H9 (cell line): Measurements from ENCODE around the gene AGT. TPM values are rescaled to one million over a fixed set of nuclear protein-coding genes. Genes with fewer than 3 reads are reported as not detected.

Source experiments
- DNase-seq: peaks from one replicate; pipeline ENCODE4 v3.0.0-alpha.2; 2017
- H2AFZ ChIP-seq: one replicate; pipeline ENCODE4 v1.6.1; 2013; ENCODE audit warnings: mild to moderate bottlenecking, low read length, control low read depth, moderate library complexity
- H2AK5ac ChIP-seq: 2 replicates; pipeline ENCODE4 v1.6.1; 2013; ENCODE audit warnings: low read length, control low read depth, mixed read lengths; ENCODE audit not compliant: insufficient read length
- H2BK120ac ChIP-seq: one replicate; pipeline ENCODE4 v1.6.1; 2013; ENCODE audit warnings: low read depth, mild to moderate bottlenecking, low read length, control low read depth, inconsistent platforms; ENCODE audit not compliant: poor library complexity, severe bottlenecking
- H2BK12ac ChIP-seq: 2 replicates; pipeline ENCODE4 v1.6.1; 2013; ENCODE audit warnings: low read length, control low read depth, mixed read lengths, low read depth; ENCODE audit not compliant: insufficient read length
- H2BK15ac ChIP-seq: 2 replicates; pipeline ENCODE4 v1.6.1; 2013; ENCODE audit warnings: low read depth, low read length, control low read depth
- H2BK20ac ChIP-seq: one replicate; pipeline ENCODE4 v1.6.1; 2013; ENCODE audit warnings: low read depth, mild to moderate bottlenecking, low read length, control low read depth, inconsistent platforms; ENCODE audit not compliant: poor library complexity, severe bottlenecking
- H2BK5ac ChIP-seq: 2 replicates; pipeline ENCODE4 v1.6.1; 2013; ENCODE audit warnings: low read length, control low read depth, mixed read lengths; ENCODE audit not compliant: insufficient read length
- H3K14ac ChIP-seq: 2 replicates; pipeline ENCODE4 v1.6.1; 2013; ENCODE audit warnings: low read length, control low read depth; ENCODE audit not compliant: insufficient read depth
- H3K18ac ChIP-seq: 2 replicates; pipeline ENCODE4 v1.6.1; 2013; ENCODE audit warnings: low read depth, mild to moderate bottlenecking, mixed read lengths, low read length, control low read depth; ENCODE audit not compliant: insufficient read length
- H3K23ac ChIP-seq: 2 replicates; pipeline ENCODE4 v1.6.1; 2013; ENCODE audit warnings: low read length, control low read depth, mixed read lengths, low read depth; ENCODE audit not compliant: insufficient read length
- H3K23me2 ChIP-seq: 2 replicates; pipeline ENCODE4 v1.6.1; 2013; ENCODE audit warnings: low read depth, mild to moderate bottlenecking, mixed read lengths, low read length, control low read depth; ENCODE audit not compliant: insufficient read length, poor library complexity, severe bottlenecking
- H3K27ac ChIP-seq: 2 replicates; pipeline ENCODE4 v1.5.1; 2013; ENCODE audit warnings: low read length, control low read depth, mixed read lengths, low read depth; ENCODE audit not compliant: insufficient read length
- H3K27me3 ChIP-seq: 2 replicates; pipeline ENCODE4 v1.6.1; 2013; ENCODE audit warnings: low read length, control low read depth, inconsistent platforms; ENCODE audit not compliant: insufficient read depth
- H3K4ac ChIP-seq: 2 replicates; pipeline ENCODE4 v1.6.1; 2013; ENCODE audit warnings: low read depth, mild to moderate bottlenecking, control low read depth, inconsistent platforms, low read length, moderate library complexity
- H3K4me1 ChIP-seq: 2 replicates; pipeline ENCODE4 v1.6.1; 2013; ENCODE audit warnings: low read length, control low read depth, inconsistent platforms; ENCODE audit not compliant: insufficient read depth
- H3K4me2 ChIP-seq: 2 replicates; pipeline ENCODE4 v1.6.1; 2013; ENCODE audit warnings: low read length, control low read depth, mixed read lengths; ENCODE audit not compliant: insufficient read length, insufficient read depth
- H3K56ac ChIP-seq: 2 replicates; pipeline ENCODE4 v1.6.1; 2013; ENCODE audit warnings: low read depth, mild to moderate bottlenecking, mixed read lengths, low read length, control low read depth; ENCODE audit not compliant: insufficient read length
- H3K79me1 ChIP-seq: 2 replicates; pipeline ENCODE4 v1.6.1; 2013; ENCODE audit warnings: low read depth, mild to moderate bottlenecking, moderate library complexity, low read length, control low read depth, inconsistent platforms; ENCODE audit not compliant: insufficient read depth, poor library complexity, severe bottlenecking
- H3K79me2 ChIP-seq: 2 replicates; pipeline ENCODE4 v1.6.1; 2013; ENCODE audit warnings: low read length, control low read depth, inconsistent platforms; ENCODE audit not compliant: insufficient read depth
- H3K9ac ChIP-seq: 2 replicates; pipeline ENCODE4 v1.6.1; 2013; ENCODE audit warnings: low read length, control low read depth, mixed read lengths; ENCODE audit not compliant: insufficient read length; ENCODE audit errors: extremely low read depth
- H3K9me3 ChIP-seq: one replicate; pipeline ENCODE4 v1.6.1; 2013; ENCODE audit warnings: low read depth, low read length, inconsistent platforms; ENCODE audit not compliant: control insufficient read depth
- H3T11ph ChIP-seq: one replicate; pipeline ENCODE4 v1.6.1; 2013; ENCODE audit warnings: mild to moderate bottlenecking, low read length, control low read depth, inconsistent platforms
- H4K20me1 ChIP-seq: one replicate; pipeline ENCODE4 v1.6.1; 2013; ENCODE audit not compliant: control insufficient read depth, insufficient read length, insufficient read depth
- H4K5ac ChIP-seq: 2 replicates; pipeline ENCODE4 v1.6.1; 2013; ENCODE audit warnings: low read depth, mild to moderate bottlenecking, mixed read lengths, low read length, control low read depth; ENCODE audit not compliant: insufficient read length
- H4K8ac ChIP-seq: replicated peaks from 2 replicates; pipeline ENCODE4 v1.6.1; 2013; ENCODE audit warnings: low read length, control low read depth, mixed read lengths, low read depth; ENCODE audit not compliant: insufficient read length
- H4K91ac ChIP-seq: 2 replicates; pipeline ENCODE4 v1.6.1; 2013; ENCODE audit warnings: low read depth, mild to moderate bottlenecking, moderate library complexity, mixed read lengths, low read length, control low read depth; ENCODE audit not compliant: insufficient read length
- H3K27ac Mint-ChIP-seq, 3 experiments: 2 replicates in 2 of 3; 3 replicates in 1 of 3; pipeline ENCODE4 v1.8.0; 2020 to 2021; ENCODE audit warnings: mixed read lengths in 3 of 3, mild to moderate bottlenecking in 1 of 3, moderate library complexity in 1 of 3
- H3K27me3 Mint-ChIP-seq: 2 replicates; pipeline ENCODE4 v1.8.0; 2021; ENCODE audit warnings: low read depth, mild to moderate bottlenecking, moderate library complexity, mixed read lengths
- H3K36me3 Mint-ChIP-seq, 3 experiments: 2 replicates in 2 of 3; 3 replicates in 1 of 3; pipeline ENCODE4 v1.8.0; 2020 to 2021; ENCODE audit warnings: low read depth in 3 of 3, mixed read lengths in 3 of 3; ENCODE audit not compliant: insufficient read depth in 1 of 3
- H3K4me1 Mint-ChIP-seq, 2 experiments: 2 replicates each; pipeline ENCODE4 v1.8.0; 2020; ENCODE audit warnings: mixed read lengths in 2 of 2
- H3K4me3 Mint-ChIP-seq, 2 experiments: 2 replicates in 1 of 2; 3 replicates in 1 of 2; pipeline ENCODE4 v1.8.0; 2020 to 2021; ENCODE audit warnings: mild to moderate bottlenecking in 2 of 2, mixed read lengths in 2 of 2, moderate library complexity in 1 of 2
- H3K9me3 Mint-ChIP-seq, 2 experiments: 2 replicates in 1 of 2; 3 replicates in 1 of 2; pipeline ENCODE4 v1.8.0; 2020; ENCODE audit warnings: mild to moderate bottlenecking in 2 of 2, mixed read lengths in 2 of 2, moderate library complexity in 1 of 2
- CTCF ChIP-seq: fragments of 200-600 bp; sonication (generic); conservative IDR thresholded peaks from 3 replicates; pipeline ENCODE4 v1.8.0; 2021; ENCODE audit warnings: antibody characterized with exemption, mild to moderate bottlenecking
- WGBS: extraction: QIAGEN DNeasy Blood & Tissue Kit; methylation state at CpG from one replicate; pipeline ENCODE4 v1.1.7; 2013; ENCODE audit warnings: missing lambda C conversion rate, low lambda C conversion rate, mixed read lengths; ENCODE audit not compliant: insufficient read length; ENCODE audit errors: extremely low coverage; 5-methylcytosine and 5-hydroxymethylcytosine counted together
- total RNA-seq: library from RNA; stranded (reverse); gene quantifications from 2 replicates; pipeline ENCODE4 v1.2.1, GENCODE V29; 2021

AGT gene
- total RNA-seq, 1 experiment from 2014 or later = not detected

- no peak overlapping the region for H3K18ac ChIP-seq
- no peak for DNase-seq
- TF ChIP-seq CTCF = no peak
- no peaks in the 10 kb centered on the region for H3K9me3 ChIP-seq
- no peaks in the 10 kb centered on the region for H3K23me2 ChIP-seq
- H3K79me1 ChIP-seq = no peaks in the 10 kb centered on the region
- H3K4ac ChIP-seq = no peak overlapping the region
- H4K8ac ChIP-seq = no peak overlapping the region
- H2BK120ac ChIP-seq = no peak overlapping the region
- no peak overlapping the region for H3K56ac ChIP-seq
- no peak overlapping the region for H3T11ph ChIP-seq
- peaks cover 30% of the 10 kb centered on the region for H3K27me3 Mint-ChIP-seq
- no peaks in the 10 kb centered on the region for H3K36me3 Mint-ChIP-seq
- no peak overlapping the region for H2BK20ac ChIP-seq
- no peak overlapping the region for H3K9ac ChIP-seq
- H4K91ac ChIP-seq = no peak overlapping the region
- H2BK12ac ChIP-seq = no peak overlapping the region
- H3K23ac ChIP-seq = no peak overlapping the region
- H3K79me2 ChIP-seq = no peaks in the 10 kb centered on the region
- H3K14ac ChIP-seq = no peak overlapping the region
- no CpG with 5 or more reads among the region's 20 CpGs for WGBS
- H2BK15ac ChIP-seq = no peak overlapping the region
- H4K20me1 ChIP-seq = no peaks in the 10 kb centered on the region
- H3K4me1 Mint-ChIP-seq = peaks cover 7 to 11% of the 10 kb centered on the region in 2 experiments; a peak in 3 of 4 replicates
- no peak overlapping the region for H2AFZ ChIP-seq
- no peak overlapping the region; a peak in 1 of 7 replicates for H3K27ac Mint-ChIP-seq
- H2BK5ac ChIP-seq = no peak overlapping the region
- H3K4me1 ChIP-seq = no peaks in the 10 kb centered on the region
- no peak overlapping the region for H2AK5ac ChIP-seq
- H3K27me3 ChIP-seq = no peaks in the 10 kb centered on the region
- H3K4me2 ChIP-seq = no peak overlapping the region
- H3K4me3 Mint-ChIP-seq = no peak overlapping the region
- H3K27ac ChIP-seq = no peak overlapping the region
- no peaks in the 10 kb centered on the region for H3K9me3 Mint-ChIP-seq
- H4K5ac ChIP-seq = no peak overlapping the region
Observed at GRCh38 chr1:230706887-230707731, 6.8 kb downstream of the AGT start.
